ENCODE data around the gene EBNA1BP2.
A peak's percentile ranks its signal among the peaks of the same experiment; 100 is the strongest.
"Not testable (repeated sequence)": the region's sequence is repeated elsewhere in the genome, so short reads cannot be mapped to it uniquely, and the experiment has no call there.

The EBNA1BP2 gene

DNA sequence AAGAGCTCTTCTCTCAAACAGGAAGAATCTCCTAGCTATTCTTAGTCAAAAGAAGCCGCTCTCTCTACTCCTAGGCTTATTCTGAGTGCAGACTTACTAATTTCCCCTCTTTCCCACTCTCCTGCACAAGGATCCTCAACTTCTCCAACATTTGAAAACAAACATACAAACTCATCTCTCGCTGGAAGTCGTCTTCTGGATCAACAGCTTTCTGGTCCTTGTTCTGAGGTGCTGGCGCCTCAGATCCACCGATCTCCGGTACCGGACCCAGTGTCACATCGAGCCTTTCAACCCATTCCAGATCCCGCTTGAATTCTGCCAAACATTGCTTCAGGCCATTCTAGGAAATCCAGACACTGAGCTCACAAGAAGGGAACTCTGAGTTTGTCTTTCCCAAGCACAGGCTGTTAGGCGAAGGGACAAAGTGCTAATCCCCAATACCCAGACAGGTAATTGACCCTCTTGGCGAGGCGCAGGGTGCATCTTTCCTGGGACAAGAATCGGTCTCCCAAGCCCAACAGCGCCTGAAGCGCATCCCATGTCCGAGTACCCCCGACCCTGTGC, 696 bp downstream of the EBNA1BP2 start:
- DNase-seq, result no peak

DNA sequence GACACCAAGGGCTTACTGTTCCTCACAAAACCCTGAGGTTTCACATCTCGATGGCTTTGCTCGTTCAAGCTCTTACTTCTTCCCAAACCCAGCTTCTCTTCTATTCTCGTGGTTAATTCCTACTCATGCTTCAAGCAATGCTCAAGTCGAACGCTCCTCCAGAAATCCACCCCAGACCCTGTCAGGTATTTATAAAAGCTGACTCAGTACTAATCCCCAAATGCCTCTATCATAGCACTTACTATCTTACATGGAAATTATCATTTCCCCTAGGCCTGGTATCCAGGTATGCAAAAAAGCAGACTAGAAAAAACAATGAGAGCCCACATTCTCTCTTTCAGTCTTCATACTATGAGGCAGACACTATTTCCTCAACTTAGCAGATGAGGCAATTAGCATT, 6.3 kb downstream of the EBNA1BP2 start:
- DNase-seq, result no peak

DNA sequence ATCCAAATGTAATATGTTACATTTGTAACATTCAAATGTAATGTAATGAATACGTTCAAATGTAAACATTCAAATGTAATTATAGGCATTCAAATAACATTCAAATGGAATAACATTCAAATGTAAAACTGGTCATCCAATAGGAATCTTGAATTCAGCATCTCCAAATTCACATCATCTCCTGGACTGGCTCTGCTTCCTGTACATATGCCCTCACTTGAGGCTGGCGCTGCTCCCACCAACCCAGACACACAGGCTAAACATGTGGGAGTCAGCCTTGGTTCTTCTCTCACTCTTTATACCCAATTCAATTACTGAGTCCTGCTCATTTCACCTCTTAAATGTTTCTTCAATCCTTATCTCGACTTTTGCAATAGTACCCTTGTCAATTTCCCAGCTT, 6.9 kb downstream of the EBNA1BP2 start:
- no peak for DNase-seq

DNA sequence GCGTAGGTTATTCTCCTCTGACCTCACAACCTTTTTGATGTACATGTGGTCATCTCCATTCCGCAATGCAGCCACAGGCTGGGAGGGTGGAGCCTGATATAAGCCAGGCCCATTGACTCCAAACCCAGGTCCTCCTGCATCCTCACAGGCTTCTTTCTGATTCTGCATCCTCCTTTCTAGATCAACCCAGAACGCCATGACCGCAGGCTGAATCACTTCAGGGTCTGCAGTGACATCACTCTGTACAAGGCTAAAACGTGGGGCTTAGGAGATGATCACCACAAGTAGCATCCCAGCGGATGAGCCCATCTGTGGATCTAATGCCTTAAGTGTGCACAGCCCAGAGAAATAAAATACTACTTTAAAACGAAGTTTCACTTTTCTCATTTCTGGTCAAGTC, 16.1 kb downstream of the EBNA1BP2 start:
- DNase-seq, result no peak

DNA sequence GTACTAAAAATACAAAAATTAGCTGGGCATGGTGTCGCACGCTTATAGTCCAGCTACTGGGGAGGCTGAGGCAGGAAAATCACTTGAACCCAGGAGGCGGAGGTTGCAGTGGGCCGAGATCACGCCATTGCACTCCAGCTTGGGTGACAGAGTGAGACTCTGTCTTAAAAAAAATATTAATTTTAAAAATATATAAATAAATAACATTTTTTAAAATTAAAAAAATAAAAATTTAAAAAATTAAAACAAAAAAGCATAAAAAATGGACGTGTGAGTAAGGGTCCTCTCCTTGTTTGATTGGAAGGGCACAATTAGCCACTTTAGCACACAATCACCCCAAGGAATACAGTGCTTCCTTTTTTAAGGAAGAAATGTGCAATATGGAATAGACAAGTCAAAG, 18.6 kb downstream of the EBNA1BP2 start:
- no peak for DNase-seq

DNA sequence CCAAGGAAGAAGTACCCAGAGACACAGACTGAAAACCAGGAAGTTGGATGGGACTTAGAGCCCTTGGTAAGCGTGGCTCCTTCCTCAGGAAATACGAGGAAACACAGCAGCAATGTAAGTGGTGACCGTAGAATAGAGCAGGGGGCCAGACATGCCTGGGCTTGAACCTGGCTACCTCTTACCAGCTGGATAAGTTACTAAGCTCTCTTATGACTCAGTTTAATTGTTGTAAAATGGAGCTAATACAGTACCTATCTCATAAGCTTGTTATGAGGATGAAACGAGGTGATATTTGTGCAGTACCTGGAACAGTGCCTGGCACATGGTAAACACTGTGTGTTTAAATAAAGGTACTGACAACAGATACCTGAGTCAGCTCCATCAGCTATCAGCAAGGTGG, 19.2 kb downstream of the EBNA1BP2 start:
- no peak for DNase-seq

DNA sequence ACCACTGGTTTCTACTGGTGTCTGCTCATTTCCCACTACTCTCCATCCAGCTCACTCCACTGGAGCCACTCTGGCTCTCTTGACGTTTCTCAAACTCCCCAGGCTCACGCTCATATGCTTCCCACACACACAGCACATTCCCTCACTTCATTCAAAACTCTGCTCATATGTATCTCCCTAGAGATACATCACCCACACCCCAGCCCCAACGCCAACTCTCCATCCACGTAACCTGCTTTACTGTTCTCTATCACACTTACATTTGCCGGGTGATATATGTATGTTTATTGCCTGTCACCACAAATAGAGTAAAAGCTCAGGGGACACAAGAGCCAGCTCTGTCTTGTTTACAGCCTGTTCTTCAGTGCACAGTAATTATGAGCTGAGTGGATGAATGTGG, 22.2 kb downstream of the EBNA1BP2 start:
- DNase-seq, result no peak

DNA sequence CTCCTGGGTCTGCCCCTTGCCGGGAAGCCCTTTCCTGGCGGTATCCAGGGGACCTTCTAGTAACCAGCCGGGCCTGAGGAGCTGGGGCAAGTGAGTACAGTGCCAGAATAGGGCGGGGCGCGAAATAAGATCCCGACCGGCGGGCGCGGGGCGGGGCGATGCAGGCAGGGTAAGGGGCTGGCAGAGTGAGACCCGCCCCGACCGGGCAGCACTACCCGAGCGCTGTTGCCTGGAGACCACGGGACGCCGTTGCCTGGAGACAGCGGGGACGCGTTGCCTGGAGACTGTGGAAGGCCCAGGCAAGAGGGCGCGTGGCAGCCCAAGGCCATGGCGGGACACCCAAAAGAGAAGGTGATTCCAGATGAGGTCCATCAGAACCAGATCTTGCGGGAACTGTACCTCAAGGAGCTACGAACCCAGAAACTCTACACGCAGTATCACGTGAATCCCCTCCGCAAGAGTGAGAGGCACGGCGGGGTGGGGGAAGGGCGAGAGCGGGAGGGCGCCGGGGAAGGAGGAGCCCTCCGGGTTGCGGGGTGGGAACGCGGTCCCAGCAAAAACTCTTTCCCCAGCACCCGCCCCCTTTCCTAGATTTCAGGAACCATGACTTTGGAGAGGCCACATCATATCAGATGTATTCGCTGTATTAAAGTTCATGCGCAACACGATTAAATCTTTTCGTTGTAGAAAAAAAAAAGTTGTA, 24.3 kb downstream of the EBNA1BP2 start:
- DNase-seq, result no peak

DNA sequence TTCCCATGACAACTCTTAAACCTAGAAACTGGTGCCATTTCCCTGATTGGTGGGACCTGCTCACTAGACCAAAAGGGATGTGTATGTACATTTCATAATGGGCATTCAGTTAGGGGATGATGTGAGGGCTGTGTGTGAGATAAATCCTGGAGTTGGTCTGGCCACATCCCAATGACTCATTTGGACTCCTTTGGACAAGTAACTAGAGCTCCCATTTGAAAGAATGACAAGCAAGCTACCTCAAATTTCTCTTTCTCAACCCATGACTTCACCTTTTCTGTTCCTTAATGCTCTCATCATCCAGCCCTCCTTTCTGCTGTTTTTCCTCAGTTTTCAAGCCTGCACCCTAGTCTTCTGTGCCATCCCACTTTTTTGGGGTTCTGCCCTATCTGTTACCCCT, 27.9 kb downstream of the EBNA1BP2 start:
- DNase-seq, result no peak

DNA sequence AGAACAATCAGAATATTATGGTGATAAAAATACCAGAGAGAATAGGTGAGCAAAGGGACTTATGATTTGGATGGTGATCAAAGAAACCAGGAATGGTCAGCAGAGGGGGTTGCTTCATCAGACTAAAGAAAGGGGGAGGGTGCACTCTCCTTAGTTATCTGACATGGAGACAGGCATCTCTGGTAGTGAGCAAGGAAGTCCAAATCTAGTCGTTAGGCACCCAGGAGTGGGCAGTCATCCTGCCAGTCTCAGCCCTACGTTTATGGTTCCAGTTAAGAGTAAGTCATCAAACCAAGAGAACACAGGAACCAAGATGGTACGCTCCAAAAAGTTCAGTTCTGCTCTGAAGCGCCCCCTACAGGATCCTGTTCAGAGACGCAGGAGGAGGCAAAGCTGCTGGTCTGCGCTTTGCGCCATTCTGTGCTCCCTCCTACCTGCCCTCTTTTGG, 28.6 kb downstream of the EBNA1BP2 start:
- peak in 1 of 2 experiments; percentile 25 for DNase-seq

DNA sequence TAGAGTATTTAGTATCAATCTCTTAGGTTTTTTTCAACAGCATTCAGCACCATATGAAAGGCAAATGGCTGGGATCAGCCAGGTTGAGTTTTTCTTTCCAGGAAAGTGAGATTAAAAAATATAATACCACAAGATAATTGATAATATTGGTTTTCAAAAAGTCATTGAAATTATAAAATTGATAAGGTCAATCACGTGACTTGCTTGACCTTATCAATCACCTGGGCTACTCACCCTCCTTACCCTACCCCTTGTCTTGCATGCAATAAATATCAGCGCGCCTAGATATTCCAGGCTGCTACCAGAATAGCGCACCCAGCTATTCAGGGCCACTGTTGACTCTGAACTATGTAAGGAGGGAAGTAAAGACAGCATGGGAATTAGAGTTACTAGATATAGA, 31.5 kb downstream of the EBNA1BP2 start:
- no peak for DNase-seq

DNA sequence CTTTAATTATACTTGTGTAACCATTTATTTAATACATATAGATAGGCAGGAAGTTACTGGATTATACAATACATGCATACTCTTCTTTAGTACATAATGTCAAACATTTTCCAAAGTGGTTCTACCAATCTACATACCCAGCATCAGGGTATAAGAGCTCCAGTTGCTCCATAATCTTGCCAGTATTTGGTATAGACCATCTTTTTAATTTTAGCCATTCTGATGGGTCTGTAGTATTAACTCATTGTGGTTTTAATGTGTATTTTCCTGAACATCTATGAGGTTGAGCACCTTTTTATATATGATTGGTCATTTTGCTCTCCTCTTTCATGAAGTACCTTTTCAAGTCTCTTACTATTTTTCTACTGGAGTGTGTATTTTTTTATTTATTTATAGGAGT, 32.1 kb downstream of the EBNA1BP2 start:
- no peak for DNase-seq

DNA sequence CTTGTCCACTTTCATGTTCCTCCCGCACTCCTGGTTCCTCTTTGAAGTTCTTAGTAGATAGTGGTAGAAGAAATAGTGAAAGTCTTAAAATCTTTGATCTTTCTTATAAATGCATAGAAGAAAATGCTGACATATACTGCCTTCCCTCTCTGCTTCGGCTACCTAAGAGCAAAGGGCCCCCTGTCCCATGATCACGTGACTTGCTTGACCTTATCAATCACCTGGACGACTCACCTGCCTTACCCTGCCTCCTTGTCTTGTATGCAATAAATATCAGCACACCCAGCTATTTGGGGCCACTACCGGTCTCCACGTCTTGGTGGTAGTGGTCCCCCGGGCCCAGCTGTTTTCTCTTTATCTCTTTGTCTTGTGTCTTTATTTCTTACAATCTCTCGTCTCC, 32.8 kb downstream of the EBNA1BP2 start:
- not testable (repeated sequence) for DNase-seq

DNA sequence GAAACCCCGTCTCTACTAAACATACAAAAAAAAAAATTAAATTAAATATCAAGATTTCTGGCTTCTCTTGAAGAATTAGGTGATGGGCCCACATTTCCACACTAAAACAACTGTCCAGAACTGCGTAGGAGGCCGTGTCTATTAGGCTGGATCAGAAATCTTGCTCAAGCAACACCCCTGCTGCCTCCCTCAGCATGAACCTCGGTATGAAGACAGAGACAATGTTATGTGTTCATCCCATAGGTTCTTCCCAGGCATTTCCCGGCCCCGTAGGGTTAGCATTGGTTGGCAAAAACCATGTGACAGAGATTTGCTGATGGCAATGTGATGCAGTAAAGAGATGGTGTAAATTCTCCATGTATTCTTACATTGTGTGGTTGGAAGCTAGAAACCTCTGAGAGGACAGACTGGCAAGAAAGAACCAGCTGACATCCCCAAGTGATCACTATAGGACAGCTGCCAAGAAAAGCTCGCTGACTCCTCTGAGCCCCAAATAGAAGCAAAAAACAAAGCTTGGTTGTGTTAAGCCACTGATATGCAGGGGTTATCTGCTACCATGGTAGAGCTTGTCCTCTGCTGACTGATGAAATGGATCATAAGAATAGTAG, 34.5 kb downstream of the EBNA1BP2 start:
- no peak for DNase-seq

DNA sequence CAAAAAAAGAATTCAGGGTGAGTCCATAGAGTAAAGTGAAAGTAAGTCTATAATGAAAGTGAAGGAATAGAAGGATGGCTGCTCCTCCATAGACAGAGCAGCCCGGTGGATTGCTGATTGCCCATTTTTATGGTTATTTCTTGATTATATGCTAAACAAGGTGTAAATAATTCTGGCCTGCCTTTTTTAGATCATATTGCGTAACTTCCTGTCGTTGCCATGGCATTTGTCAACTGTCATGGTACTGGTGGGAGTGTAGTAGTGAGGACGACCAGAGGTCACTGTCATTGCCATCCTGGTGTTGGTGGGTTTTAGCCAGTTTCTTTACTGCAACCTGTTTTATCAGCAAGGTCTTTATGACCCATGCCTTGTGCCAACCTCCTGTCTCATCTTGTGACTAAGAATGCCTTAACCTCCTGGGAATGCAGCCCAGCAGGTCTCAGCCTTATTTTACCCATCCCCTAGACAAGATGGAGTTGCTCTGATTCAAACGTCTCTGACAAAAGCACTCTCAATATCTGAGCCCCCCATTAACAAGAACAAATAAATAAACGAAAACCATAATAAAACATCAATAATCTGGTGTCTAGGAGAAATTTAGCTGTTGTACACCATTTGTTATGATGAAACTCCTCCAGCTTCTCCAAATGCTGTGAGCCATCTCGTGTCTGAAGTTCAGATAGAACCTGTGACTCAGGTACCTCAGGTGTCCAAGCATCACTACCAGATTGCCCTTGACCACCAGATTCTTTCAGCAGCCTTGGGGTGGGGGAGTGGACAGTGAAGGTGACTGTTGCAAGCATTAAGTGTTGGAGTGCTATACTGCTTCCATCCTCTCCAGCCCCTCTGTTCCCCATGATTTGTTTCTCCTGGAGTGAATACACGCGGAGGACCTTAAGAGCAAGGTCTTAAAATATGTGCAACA, 36.0 kb downstream of the EBNA1BP2 start:
- no peak for DNase-seq

DNA sequence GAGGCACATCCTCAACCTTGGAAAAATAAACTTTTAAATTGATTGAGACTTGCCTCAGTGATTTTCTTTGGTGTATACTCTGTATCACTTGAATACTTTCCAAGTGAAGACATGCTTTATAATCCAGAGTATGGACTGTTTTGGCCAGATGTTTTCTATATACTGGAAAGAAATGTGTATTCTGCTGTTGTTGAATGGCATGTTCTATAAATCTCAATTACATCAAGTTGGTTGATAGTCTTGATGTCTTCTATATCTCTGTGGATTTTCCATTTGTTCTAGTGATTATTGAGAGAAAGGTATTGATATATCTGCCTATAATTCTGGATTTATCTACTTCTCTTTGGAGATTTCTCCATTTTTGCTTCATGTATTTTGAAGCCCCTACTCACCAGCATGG, 37.5 kb downstream of the EBNA1BP2 start:
- no peak for DNase-seq

DNA sequence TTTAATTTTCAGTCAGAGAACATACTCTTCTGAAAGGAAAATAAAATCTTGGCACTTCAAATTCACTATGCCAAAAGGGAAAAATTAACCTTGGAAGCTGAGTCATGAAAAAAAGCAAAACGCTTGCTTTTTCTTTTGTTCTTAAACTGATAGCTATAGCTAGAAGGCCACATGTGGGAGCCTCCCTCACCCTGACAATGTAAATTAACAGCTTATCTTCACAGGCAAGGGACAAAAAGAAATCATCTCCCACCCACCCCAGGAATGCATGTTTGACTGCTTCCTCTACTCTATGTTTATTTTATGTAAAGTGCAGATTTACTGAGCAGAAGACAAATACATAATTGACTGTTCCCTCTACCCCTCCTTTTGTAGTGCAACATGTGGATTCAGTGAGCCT, 38.0 kb downstream of the EBNA1BP2 start:
- DNase-seq, result no peak

DNA sequence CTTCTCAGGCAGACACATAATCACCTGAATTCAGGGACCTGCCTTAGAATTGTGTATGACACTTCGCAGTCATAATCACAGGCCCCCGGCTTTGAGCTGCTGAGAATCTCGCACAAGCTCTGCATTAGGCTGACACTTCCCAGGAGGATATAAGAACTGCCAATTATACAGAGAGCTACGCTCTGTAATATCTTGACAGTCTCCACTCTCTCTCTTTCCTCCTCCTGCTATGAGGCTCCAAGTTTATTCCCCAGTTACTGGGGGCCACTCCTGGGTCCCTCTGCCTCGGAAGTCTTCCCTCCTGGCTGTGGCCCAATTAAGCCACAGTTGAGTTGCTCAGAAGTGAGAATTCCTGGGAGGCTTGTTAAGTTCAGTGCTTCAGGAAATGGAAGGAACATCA, 42.7 kb downstream of the EBNA1BP2 start:
- no peak for DNase-seq

DNA sequence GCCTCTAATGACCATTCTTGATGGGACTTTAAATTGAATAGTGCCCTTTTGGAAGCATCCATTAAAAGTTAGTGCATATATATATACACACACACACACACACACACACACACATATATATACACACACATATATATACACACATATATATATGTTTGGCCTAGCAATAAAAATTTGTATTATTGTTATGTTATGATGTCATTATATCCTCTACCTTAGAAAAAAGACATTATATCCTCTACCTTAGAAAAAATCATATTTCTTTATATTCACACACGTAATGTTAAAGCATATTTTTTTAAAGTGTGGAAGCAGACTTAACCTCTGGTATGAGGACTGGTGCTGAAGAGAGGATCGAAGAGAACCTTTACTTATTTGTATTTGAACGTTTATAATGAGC, 43.3 kb downstream of the EBNA1BP2 start:
- DNase-seq, result no peak

DNA sequence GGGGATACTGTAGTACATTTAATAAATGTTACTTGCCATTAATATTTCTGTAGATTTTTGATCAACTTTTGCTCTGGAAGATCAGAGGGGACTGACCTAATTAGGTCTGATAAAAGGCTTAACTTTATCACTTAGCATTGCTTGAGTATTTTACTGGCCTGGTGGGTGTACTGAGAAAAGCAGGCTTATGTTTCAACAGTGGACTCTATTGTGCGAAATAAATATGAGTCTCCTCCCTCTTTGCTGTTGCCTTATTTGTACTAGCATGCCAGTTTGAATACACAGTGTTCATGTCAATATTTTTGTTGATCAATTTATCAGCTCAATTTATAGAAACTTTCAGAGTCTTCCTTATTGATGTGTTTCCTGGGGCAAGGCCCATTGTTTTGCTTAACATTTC, 49.1 kb downstream of the EBNA1BP2 start:
- no peak for DNase-seq

DNA sequence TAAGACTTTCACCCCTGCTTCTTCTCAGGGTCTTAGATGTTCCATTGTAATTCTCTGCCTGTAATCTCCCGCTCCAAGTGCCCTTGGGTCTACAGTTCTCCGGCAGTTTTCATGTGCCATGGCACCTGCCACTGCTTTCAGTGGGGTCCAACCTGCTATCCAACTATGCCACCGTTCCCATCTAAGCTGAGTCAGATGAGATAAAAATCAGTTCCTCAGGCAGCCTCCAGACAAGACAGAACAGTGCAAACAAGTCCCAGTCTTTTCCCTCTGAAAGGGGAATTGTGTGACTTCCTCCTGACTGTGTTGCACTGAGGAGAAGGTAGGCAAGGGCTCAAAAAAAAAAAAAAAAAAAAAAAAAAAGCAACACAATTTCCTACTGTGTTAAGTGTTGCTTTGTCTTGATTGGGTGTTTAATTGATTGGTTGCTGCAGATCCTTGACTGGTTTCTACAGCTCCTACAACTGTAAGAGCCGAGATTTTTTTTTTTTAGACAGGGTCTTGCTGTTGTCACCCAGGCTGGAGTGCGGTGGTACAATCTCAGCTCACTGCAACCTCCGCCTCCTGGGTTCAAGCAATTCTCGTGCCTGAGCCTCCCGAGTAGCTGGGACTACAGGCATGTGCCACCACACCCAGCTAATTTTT, 50.7 kb downstream of the EBNA1BP2 start:
- no peak for DNase-seq

DNA sequence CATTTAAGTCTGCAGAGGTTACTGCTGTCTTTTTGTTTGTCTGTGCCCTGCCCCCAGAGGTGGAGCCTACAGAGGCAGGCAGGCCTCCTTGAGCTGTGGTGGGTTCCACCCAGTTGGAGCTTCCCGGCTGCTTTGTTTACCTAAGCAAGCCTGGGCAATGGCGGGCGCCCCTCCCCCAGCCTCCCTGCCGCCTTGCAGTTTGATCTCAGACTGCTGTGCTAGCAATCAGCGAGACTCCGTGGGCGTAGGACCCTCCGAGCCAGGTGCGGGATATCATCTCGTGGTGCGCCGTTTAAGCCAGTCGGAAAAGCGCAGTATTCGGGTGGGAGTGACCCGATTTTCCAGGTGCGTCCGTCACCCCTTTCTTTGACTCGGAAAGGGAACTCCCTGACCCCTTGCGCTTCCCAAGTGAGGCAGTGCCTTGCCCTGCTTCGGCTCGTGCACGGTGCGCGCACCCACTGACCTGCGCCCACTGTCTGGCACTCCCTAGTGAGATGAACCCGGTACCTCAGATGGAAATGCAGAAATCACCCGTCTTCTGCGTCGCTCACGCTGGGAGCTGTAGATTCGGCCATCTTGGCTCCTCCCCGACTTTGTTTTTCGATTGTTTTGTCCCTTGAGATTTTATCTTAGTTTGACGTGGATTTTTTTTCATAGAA, 52.0 kb downstream of the EBNA1BP2 start:
- DNase-seq, result not testable (repeated sequence)

Measured in SW 1271 (cell line).